ENCODE data around the gene FSD1L.

The FSD1L gene

GRCh38 chr9:105503881-105504280 lies 56.0 kb downstream of the FSD1L start:
- TF ChIP-seq TAF1 (IDR thresholded peaks at IDR 0.05; ENCODE audit: borderline replicate concordance, insufficient read depth, low read length) (no peak), REST (IDR thresholded peaks at IDR 0.05; ENCODE audit: insufficient read depth in 1 of 2, low read depth in 2 of 2, low read length in 2 of 2) (no peak), FOXP2 (optimal IDR thresholded peaks at IDR 0.05; ENCODE audit: borderline replicate concordance, extremely low read depth, extremely low read length, insufficient read depth) (no peak), POLR2AphosphoS5 (IDR thresholded peaks at IDR 0.05; ENCODE audit: low read depth, low read length) (no peak), SIN3A (IDR thresholded peaks at IDR 0.05; ENCODE audit: borderline replicate concordance, insufficient read depth, low read length) (no peak)

- TF ChIP-seq SIN3A (IDR thresholded peaks at IDR 0.05; ENCODE audit: borderline replicate concordance, insufficient read depth, low read length) (no peak), POLR2AphosphoS5 (IDR thresholded peaks at IDR 0.05; ENCODE audit: low read depth, low read length) (no peak), REST (IDR thresholded peaks at IDR 0.05; ENCODE audit: insufficient read depth in 1 of 2, low read depth in 2 of 2, low read length in 2 of 2) (no peak), FOXP2 (optimal IDR thresholded peaks at IDR 0.05; ENCODE audit: borderline replicate concordance, extremely low read depth, extremely low read length, insufficient read depth) (no peak), TAF1 (IDR thresholded peaks at IDR 0.05; ENCODE audit: borderline replicate concordance, insufficient read depth, low read length) (no peak)
Measured at GRCh38 chr9:105507096-105507790, 59.4 kb downstream of the FSD1L start.

GRCh38 chr9:105508530-105508929 lies 60.7 kb downstream of the FSD1L start:
- no peak for TF ChIP-seq POLR2AphosphoS5 (IDR thresholded peaks at IDR 0.05; ENCODE audit: low read depth, low read length)
- no peak for TF ChIP-seq SIN3A (IDR thresholded peaks at IDR 0.05; ENCODE audit: borderline replicate concordance, insufficient read depth, low read length)
- TF ChIP-seq REST (IDR thresholded peaks at IDR 0.05; ENCODE audit: insufficient read depth in 1 of 2, low read depth in 2 of 2, low read length in 2 of 2): no peak
- no peak for TF ChIP-seq FOXP2 (optimal IDR thresholded peaks at IDR 0.05; ENCODE audit: borderline replicate concordance, extremely low read depth, extremely low read length, insufficient read depth)
- no peak for TF ChIP-seq TAF1 (IDR thresholded peaks at IDR 0.05; ENCODE audit: borderline replicate concordance, insufficient read depth, low read length)

GRCh38 chr9:105510024-105510423 lies 62.2 kb downstream of the FSD1L start:
- no peak for TF ChIP-seq FOXP2 (optimal IDR thresholded peaks at IDR 0.05; ENCODE audit: borderline replicate concordance, extremely low read depth, extremely low read length, insufficient read depth)
- TF ChIP-seq TAF1 (IDR thresholded peaks at IDR 0.05; ENCODE audit: borderline replicate concordance, insufficient read depth, low read length): no peak
- TF ChIP-seq POLR2AphosphoS5 (IDR thresholded peaks at IDR 0.05; ENCODE audit: low read depth, low read length): no peak
- TF ChIP-seq REST (IDR thresholded peaks at IDR 0.05; ENCODE audit: insufficient read depth in 1 of 2, low read depth in 2 of 2, low read length in 2 of 2): no peak
- TF ChIP-seq SIN3A (IDR thresholded peaks at IDR 0.05; ENCODE audit: borderline replicate concordance, insufficient read depth, low read length): no peak

Measured in PFSK-1 (cell line).